Mucosa of descending colon (tissue), 3 donors: ENCODE data around the gene STAT6. TPM values are rescaled to one million over a fixed set of nuclear protein-coding genes. Genes with fewer than 3 reads are reported as not detected.
"Not testable (repeated sequence)": the region's sequence is repeated elsewhere in the genome, so short reads cannot be mapped to it uniquely, and the experiment has no call there.

Source experiments
- ATAC-seq: fragments of 200-7000 bp; cut with Tn5 transposase; one replicate; pipeline ENCODE4 v1.9.1; 2020; ENCODE audit warnings: mild to moderate bottlenecking, moderate library complexity
- DNase-seq, 3 donors: peaks; one replicate each; pipeline ENCODE4 v3.0.0-alpha.2; 2020
- H3K36me3 ChIP-seq: fragments of 200-600 bp; one replicate; pipeline ENCODE4 v1.8.0; 2021; ENCODE audit warnings: low read depth, mild to moderate bottlenecking
- H3K4me1 ChIP-seq: fragments of 200-600 bp; one replicate; pipeline ENCODE4 v1.8.0; 2021; ENCODE audit warnings: low read depth, mild to moderate bottlenecking
- H3K4me3 ChIP-seq: fragments of 200-600 bp; one replicate; pipeline ENCODE4 v1.8.0; 2021; ENCODE audit warnings: mild to moderate bottlenecking
- H3K9me3 ChIP-seq: fragments of 200-600 bp; one replicate; pipeline ENCODE4 v1.8.0; 2021; ENCODE audit warnings: mild to moderate bottlenecking
- intact Hi-C, 2 donors: fragments of 100-400 bp; cut with DNase I in 1 of 2; cut with micrococcal nuclease in 1 of 2; formaldehyde crosslinking; loops; one replicate each; pipeline versions ENCODE4 v1.11.0 to v1.11.1; 2022; cut with DNase I, micrococcal nuclease
- total RNA-seq, 3 donors: library from RNA; stranded (reverse); fragmentation: NEBNext Ultra II Directional in 2 of 3; extraction: Animal tissue kit (Norgen Biotek cat#: 25700) in 2 of 3; gene quantifications; one replicate each; pipeline versions ENCODE4 v1.2.1 to v1.2.4, GENCODE V29; 2021 to 2023
- TF ChIP-seq, protein P1 (sequence below): fragments of 200-600 bp; IDR thresholded peaks from one replicate; pipeline ENCODE4 v1.8.0; 2022; ENCODE audit warnings: antibody characterized with exemption, mild to moderate bottlenecking
- donor health status: DM: no; HTN: no; CAD: no; lungs with moderate emphysema.
- donor health status: DM: no; HTN: no; CAD: no.
- donor health status: DM: no; HTN: yes; CAD: no.

The STAT6 gene
- total RNA-seq, 3 donors from 2014 or later = 219 to 286 (median 281) TPM

DNA sequence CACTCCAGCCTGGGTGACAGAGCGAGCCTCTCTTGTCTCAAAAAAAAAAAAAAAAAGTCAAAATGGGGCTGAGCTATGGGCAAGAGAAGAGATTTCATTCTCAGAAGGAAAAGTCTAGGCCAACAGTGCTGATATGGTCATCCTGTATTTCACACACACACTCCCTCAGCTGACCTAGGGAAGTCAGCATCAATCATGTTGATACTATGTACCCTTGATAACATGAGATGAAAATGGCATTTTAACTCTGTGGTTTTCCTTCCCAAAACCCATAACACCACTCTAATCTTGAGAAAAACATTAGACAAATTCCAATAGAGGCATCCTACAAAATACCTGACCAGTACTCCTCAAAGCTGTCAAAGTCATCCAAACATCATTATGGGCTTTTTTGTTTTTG is 30.3 kb downstream of the STAT6 start:
- ATAC-seq = no peak
- intact Hi-C loops = no loop called here
- no peak overlapping the region for H3K4me3 ChIP-seq
- no peaks in the 10 kb centered on the region for H3K36me3 ChIP-seq
- H3K9me3 ChIP-seq = no peaks in the 10 kb centered on the region
- H3K4me1 ChIP-seq = peaks cover 11% of the 10 kb centered on the region
- no peak for DNase-seq
- TF ChIP-seq, protein P1, sequence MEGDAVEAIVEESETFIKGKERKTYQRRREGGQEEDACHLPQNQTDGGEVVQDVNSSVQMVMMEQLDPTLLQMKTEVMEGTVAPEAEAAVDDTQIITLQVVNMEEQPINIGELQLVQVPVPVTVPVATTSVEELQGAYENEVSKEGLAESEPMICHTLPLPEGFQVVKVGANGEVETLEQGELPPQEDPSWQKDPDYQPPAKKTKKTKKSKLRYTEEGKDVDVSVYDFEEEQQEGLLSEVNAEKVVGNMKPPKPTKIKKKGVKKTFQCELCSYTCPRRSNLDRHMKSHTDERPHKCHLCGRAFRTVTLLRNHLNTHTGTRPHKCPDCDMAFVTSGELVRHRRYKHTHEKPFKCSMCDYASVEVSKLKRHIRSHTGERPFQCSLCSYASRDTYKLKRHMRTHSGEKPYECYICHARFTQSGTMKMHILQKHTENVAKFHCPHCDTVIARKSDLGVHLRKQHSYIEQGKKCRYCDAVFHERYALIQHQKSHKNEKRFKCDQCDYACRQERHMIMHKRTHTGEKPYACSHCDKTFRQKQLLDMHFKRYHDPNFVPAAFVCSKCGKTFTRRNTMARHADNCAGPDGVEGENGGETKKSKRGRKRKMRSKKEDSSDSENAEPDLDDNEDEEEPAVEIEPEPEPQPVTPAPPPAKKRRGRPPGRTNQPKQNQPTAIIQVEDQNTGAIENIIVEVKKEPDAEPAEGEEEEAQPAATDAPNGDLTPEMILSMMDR = no peak

DNA sequence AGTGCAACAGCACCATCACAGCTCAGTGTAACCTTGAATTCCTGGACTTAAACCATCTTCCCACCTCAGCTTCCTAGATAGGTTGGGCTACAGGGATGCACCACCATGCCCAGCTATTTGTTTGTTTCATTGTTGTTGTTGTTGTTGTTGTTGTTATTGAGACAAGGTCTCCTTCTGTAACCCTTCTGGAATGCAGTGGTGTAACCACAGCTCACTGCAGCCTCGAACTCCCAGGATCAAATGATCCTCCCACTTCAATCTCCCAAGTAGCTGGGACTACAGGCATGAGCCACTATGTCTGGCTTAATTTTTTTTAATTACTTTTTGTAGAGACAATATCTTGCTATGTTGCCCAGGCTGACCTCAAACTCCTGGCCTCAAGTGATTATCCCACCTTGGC is 31.3 kb downstream of the STAT6 start:
- ATAC-seq = no peak
- intact Hi-C loops = no loop called here
- TF ChIP-seq, protein P1 = no peak
- H3K9me3 ChIP-seq = no peaks in the 10 kb centered on the region
- H3K4me1 ChIP-seq = peaks cover 11% of the 10 kb centered on the region
- no peak for DNase-seq
- H3K4me3 ChIP-seq = no peak overlapping the region
- no peaks in the 10 kb centered on the region for H3K36me3 ChIP-seq

DNA sequence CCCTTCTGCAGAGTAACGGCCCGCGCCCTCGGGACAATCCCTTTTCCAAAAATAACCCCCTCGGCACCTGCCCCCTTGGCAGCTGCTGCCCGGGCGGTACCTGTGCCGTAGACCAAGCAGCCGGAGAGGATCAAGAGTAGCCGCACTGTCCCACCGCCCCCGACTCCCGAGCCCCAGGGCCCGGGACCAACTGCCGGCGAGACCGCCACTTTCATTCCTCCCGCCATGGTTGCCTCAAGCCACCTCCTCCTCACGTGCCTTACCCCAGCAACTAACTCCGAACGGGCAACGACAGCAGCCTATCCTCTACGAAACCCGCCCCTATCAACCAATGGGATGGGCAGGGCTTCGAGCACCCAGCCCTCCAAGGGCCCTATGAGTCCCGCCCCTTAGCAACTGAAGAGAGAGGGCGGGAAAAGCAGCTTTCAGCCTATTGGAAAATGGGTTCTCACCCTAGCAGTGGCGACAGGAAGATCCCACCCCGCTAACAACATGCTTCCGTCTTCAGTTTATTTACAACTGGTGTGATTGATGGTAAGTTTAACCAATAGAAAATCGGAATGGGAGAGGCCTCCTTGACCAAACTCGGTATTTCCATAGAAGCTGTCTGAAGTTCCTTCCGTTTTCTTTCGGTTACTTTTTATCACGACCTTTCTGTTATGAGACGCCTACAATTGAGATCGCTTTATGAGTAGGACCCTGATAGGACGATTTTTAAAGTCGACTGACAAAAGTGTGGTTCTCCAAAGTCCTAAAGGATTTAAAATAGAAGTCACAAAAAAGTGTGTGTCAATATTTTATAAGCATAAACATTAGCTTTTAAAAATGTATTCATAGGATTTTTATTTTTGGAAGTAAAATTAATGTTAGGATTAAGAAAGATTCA is 32.4 kb downstream of the STAT6 start, which contains the start of gene NEMP1:
Gene NEMP1, minus strand, starts transcription at position 273 of the 886 bp plus-strand sequence. Its CDS starts 46 bp downstream, at position 227.
- TF ChIP-seq, protein P1 = peak; percentile 7
- Histone ChIP-seq H3K36me3 (no peaks in the 10 kb centered on the region), H3K4me1 (peaks cover 11% of the 10 kb centered on the region), H3K9me3 (no peaks in the 10 kb centered on the region), H3K4me3 (peak within 1 kb of the TSS; percentile 35)
- peak; percentile 92 to 96 (median 96) for DNase-seq
- ATAC-seq = peak; percentile 99
- intact Hi-C loops = no loop called here

DNA sequence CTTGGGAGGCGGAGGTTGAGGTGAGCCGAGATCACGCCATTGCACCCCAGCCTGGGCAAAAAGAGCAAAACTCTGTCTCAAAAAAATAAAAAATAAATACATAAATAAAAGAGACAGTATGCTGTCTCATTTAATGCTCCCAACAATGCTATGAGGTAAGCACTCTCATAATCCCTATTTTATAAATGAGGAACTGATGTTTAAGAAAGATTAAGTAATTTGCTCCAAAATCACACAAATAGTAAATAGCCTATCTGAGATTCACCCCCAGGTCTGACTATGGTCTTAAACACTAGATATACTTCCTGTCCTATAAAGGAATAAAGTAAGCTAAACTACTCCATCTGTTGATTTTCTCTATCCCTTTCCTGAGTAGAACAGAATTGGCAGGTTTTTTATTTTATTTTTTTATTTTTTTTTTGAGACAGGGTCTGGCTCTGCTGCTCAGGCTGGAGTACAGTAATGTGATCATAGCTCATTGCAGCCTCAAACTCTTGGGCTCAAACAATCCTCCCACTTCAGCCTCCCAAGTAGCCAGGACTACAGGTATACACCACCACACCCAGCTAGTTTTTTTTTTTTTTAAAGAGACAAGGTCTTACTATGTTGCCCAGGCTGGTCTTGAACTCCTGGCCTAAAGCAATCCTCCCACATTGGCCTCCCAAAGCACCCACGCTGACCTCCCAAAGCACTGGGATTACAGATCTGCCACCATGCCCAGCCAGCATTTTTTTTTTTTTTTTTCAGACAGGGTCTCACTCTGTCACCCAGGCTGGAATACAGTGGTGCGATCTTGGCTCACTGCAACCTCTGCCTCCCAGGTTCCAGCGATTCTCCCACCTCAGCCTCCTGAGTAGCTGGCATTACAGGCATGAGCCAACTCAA is 37.4 kb downstream of the STAT6 start:
- intact Hi-C loops, H3K9me3 ChIP-seq, H3K36me3 ChIP-seq, ATAC-seq, H3K4me3 ChIP-seq, DNase-seq: not testable (repeated sequence)
- peaks cover 10% of the 10 kb centered on the region for H3K4me1 ChIP-seq

DNA sequence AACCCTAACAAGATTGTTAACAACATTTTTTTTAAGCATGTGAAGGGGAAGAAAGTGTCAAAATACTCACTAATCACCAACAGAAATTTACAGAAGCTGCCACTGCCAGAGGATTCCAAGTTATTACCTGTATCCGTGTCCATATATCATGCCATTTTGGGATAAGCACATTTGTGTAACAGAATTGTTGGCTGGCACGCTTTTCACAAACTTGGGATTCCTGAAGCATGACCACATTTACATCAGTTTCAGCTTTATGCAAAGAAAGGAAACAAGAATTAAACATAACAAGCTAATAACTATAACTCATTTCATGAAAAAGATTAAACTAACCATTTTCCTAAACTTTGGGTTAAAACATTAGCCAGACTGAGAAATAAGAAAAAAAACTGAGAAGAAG is 38.5 kb downstream of the STAT6 start:
- TF ChIP-seq, protein P1 = no peak
- DNase-seq (no peak), ATAC-seq (no peak)
- H3K4me3 ChIP-seq = no peak overlapping the region
- intact Hi-C loops = no loop called here
- no peaks in the 10 kb centered on the region for H3K9me3 ChIP-seq
- H3K4me1 ChIP-seq = peaks cover 6% of the 10 kb centered on the region
- no peaks in the 10 kb centered on the region for H3K36me3 ChIP-seq
